PC-9 (cell line): ENCODE data around the gene BRINP2.

ENCODE experiments used
- CTCF ChIP-seq: fragments of 200-600 bp; sonication (generic); conservative IDR thresholded peaks from 2 replicates; pipeline ENCODE4 v1.6.1; 2017; ENCODE audit warnings: mixed run types, antibody characterized with exemption, mild to moderate bottlenecking, moderate library complexity
- EZH2 ChIP-seq: fragments of 200-600 bp; sonication (generic); IDR thresholded peaks from 2 replicates; pipeline ENCODE4 v1.8.0; 2017; ENCODE audit warnings: antibody characterized with exemption, low read depth

GRCh38 chr1:177307771-177308170 is 137.0 kb downstream of the BRINP2 start:
- TF ChIP-seq CTCF (no peak), EZH2 (no peak)
